Measurements from ENCODE around the gene SCOC.
"Not testable (repeated sequence)": the region's sequence is repeated elsewhere in the genome, so short reads cannot be mapped to it uniquely, and the experiment has no call there.

The SCOC gene

DNA sequence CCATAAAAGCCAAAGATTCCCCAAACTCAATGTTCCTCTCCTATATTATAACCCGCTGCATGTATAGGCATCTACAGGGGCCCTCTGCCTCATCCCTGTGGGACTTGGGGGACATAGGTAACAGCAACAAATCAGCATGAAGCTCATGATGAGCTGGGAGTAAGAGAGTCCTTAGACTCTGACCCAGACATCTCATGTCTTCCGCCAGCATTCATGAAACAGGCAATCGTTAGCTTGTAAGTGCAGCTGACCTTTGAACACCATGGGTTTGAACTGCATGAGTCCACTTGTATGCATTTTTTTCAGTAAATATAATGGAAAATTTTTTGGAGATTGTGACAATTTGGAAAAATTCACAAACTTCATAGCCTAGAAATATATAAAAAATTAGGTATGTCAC lies 10.4 kb upstream of the SCOC start:
- DNase-seq, result no peak

DNA sequence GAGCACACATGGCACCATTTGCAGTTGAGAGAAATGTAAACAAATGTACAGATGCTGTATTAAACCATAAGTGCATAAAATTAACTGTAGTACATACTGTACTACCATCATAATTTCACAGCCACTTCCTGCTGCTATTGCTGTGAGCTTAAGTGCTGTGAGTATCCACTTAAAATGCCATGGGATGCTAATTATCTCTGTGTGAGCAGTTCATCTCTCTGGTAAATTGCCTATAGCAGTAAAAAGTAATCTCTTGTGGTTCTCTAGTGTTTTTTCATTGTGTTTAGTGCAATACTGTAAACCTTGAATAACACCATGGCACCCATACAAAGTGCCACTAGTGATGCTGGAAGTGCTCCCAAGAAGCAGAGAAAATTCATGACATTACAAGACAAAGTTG lies 9.9 kb upstream of the SCOC start:
- no peak for DNase-seq

DNA sequence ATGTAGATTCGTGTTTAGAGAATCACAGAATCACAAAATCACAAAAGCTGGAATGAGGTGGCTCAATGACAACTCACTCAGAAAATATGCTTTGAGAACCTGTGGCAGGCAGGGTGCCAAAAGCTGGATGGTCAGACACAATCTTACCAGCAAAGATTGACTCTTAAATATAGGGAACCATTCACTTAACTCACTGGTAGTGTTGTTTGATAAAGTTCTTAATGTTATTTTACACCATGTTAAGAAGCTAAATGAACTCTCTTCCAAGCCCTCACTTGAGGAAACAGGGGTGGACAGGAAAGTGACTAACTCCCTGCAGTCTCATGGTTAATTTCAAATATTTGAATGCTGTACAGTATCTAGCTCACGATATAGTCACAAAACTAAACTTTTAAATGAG lies 5.7 kb upstream of the SCOC start:
- DNase-seq, result no peak

DNA sequence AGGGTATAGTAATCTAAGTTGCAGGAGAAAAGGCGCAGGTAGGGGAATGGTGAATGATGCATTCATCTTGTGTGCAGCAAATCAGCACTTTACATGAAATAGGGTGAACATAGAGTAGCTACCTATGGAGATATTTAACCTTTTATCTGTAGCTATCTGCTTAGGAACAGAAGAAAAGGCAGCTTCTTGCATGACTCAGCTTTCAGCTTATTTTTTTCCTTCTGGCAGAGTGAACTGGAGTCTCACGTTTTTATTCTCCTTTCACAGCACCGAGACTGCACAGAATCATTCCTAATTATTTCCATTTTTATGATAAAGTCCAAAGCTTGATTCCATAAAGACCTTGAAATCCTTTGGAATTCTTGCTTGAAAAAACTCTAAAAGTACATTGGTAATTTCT lies 4.8 kb upstream of the SCOC start:
- DNase-seq, result no peak

DNA sequence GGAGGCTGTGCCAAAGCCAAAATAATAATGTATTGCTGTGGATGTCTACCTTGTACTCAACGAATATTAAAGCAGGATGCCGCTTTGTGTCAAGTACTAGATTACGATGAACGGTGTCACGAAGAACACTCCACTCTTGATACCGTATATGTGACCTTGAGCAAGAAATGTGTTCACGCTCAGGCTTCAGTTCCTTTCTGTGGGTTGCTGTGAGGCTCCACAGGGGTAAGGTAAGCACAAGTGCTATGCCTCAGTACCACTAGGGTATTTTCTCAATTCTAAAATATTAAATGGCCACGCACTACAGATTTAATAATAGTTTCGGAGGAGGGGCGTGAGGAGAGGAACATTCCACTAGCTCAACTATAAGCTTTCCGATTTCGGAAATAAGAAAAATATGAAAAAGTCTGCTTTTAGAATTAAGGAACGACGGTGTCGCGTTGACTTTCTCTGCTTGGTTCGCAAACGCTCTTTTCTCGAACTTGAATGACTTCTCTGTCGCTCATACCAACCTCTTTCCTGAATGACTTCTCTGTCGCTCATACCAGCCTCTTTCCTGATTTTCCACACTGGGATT lies 607 bp upstream of the SCOC start:
- peak in 2 of 5 experiments; percentile 32 to 77 for DNase-seq

DNA sequence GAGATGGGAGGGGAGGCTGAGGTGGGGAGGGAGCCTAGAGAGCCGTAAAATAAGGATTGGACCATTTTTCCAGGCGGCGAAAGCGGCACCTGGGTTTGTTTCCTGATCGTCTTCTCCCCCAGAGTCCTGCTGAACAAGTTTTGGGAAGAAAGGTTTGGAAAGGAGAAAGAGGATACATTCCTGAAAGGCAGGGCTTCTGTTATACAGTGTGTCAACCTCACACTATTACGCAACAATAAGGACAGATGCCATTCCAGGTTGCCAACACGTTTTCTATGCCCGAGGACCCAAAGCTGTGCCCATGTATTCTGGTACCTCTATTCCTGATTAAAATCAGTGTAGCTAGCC lies 658 bp downstream of the SCOC start:
- no peak for DNase-seq

DNA sequence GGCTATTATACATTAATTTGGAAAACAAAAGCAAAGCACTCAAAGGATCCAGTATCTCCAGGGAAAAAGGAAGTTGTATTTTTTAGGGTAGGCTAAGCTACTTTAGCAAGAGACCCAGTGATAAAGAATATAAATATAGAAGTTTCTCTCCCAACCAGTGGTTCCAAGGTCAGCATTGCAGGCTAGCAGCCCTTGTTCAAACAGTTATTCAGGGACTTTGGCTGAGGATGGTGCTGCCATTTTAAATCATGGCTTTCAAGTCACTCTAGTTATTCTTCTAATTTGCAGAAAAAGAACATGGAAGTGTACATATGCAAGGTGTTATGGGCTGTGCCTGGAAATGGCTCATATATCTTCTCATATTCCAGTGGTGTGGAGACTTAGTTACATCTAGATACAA lies 9.3 kb downstream of the SCOC start:
- no peak for DNase-seq

DNA sequence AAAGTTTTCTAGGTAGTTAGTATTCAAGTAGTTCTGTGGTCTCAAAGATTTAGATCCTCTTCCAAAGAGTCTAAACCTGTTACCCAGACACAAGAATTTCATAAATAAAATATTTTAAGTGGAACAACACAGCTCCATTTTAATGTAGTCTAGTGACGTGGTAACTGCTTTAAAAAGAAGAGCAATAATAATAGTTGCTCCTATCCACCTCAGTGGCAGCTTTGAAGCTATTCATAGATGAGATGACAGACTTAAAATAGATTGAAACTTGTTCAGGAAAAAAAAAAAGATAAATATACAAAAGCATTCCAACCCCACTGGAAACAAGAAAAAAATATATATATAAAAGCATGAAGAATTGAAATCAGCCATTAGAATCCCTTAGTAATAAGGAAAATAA lies 14.6 kb downstream of the SCOC start:
- DNase-seq, result no peak

DNA sequence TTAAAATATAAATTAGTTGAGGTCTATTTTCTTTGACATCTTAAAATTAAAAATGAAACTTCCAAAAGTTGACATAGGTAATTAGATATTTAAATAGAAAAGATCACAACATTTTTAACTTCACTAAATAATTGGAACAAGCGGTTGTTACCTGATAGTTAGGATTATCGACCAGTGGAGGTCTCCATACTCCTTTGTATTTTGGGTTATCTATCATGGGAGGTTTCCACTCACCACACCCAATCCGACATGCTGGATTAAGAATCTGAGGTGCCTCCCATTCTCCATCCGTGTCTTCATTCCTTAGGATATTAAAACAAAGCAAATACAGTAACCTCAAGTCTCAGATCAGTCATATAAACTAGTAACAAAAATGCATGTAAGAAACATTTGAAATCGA lies 22.2 kb downstream of the SCOC start:
- DNase-seq, result no peak

DNA sequence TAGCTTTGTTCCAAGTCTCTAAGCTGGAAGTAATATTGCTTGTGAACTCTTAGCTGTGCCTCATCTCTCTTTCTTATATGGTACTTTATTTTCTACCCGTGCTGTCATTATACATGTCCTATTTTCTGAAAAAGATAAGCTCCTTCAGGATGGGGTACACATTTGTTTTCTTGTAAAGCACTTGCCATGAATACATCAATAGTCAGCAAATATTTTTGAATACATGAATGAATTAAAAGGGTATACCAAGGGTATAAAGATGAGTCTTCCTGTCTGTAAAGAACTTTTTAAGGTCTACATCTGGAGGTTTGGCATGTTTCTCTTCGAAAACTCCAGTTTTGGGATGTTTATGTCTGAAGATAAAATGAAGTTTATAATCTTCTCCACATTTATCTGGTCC lies 26.7 kb downstream of the SCOC start:
- DNase-seq, result no peak

DNA sequence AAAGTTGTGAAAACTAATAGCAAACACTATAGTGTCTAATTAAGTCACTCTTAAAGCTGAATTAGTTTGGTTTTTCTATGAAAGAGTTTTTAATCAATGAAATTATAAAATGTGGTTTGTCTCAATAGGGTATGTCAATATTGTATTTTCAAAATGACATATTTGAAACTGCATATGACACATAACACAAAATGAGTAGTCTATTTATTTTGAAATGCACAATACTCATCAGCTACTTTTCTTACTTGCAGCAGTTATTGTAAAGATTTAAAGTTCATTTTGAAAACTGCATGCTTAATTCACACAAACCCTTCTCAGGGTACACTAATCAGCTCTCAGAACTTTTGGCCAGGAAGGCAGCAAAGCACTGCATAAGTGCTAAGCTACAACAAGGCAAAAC lies 32.8 kb downstream of the SCOC start:
- DNase-seq, result no peak

DNA sequence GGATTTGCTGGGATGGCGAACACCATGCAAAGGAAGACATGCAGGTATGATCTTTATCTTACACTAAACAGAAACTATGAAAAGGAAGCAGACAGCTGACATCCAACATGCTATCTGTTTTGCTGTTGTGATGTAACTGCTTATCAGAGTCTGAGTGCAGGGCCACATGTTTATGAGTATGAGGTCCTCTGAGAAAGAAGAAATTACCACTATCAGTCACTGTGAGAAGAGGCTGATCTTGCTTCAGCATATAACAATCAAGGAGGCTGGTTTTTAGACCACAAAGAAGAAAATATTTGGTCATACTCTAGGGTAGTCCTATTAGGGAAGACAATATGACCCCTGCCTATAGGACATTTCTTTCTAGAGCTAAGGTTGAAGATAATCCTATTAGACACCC lies 35.5 kb downstream of the SCOC start:
- peak in 1 of 5 experiments; percentile 37 for DNase-seq

DNA sequence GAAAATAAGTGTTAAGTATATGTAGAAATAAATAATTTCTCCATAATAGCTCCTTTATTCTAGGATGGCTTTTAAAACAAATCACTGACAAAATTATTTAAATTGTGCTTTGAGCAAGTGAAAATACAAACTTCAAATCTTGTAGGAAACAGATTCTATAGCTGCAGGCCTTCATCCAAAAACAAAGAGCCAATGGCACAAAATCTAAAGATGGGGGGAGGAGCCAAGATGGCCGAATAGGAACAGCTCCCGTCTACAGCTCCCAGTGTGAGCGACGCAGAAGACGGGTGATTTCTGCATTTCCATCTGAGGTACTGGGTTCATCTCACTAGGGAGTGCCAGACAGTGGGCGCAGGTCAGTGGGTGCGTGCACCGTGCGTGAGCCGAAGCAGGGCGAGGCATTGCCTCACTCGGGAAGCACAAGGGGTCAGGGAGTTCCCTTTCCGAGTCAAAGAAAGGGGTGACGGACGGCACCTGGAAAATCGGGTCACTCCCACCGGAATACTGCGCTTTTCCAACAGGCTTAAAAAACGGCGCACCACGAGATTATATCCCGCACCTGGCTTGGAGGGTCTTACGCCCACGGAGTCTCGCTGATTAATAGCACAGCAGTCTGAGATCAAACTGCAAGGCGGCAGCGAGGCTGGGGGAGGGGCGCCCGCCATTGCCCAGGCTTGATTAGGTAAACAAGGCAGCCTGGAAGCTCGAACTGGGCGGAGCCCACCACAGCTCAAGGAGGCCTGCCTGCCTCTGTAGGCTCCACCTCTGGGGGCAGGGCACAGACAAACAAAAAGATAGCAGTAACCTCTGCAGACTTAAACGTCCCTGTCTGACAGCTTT lies 39.9 kb downstream of the SCOC start:
- DNase-seq, result not testable (repeated sequence)

DNA sequence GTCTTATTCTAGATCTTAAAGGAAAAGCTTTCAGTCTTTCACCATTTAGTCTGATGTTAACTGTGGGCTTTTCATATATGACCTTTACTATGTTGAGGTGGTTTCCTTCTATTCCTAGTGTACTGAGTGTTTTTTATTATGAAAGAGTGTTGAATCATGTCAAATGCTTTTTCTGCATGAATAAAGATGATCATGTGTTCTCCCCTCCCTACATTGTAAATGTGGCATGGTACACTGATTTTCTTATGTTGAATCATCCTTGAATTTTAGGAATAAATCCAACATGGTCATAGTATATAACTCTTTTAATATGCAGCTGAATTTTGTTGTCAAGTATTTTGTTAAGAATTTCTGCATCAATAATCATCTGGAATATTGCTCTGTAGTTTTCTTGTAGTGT lies 49.7 kb downstream of the SCOC start:
- DNase-seq, result no peak

DNA sequence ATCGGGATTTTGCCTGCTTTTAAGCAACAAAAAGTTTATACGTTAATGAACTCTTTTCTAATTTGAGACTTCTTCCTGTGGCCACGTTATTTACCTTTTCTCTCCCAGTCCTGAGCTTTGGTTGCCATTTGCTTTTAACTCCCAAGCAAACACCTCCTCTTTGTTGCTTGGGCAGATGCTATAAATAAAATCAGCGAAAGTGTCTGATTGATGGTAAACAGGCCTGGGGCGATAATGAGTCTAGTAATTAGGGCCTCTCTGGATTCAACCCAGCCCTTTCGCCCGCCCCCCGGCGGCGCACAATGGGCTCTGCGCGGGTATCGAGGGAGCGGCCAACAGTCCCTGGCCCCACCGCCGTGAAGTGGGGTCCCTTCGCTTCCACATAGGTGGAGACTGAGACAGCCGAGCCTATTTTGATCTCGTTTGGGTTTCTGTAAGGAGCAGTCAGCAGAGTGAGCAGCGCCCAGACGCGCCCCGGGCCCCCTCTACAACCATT lies 53.2 kb downstream of the SCOC start:
- DNase-seq, result no peak

DNA sequence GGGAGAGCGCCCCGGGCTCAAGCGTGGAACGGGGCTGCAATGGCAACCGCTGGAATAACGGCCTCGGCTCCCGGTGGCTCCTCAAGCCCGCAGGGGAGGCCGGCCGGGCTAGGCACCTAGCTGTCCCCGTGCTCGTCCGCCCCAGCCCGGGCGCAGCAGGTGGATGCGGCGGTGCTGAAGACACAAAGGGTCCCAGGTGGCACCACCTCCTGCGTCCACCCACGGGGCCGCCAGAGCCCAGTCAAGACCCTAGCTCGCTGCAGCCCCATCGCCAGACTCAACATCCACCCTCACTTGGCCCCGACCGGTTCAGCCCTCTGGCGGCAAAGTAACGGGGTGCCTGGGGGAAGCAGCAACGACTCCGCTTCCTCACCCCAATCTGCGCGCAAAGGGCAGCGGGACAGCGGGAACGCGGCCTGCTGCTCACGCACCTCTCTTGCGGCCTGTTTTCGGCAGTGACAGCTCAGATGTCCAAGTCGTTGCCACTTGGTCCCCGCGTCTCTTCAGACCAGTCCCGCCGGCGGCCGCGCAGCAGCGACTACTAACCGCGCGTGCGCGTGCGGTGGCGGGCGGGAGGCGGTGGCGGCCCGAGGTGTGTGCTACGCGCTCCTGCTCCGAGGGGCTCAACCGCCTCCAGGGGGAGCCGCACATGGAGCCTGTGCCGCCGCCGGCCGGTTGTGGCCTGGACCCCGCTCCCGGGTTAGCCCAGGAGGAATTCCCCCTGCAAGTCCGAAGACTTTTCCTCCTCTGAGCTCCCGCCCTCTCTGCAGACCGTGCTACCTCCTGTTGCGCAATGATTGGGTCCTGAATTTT lies 53.9 kb downstream of the SCOC start, which contains the start of gene CLGN:
CLGN (minus strand) TSS at position 543 of the 813 bp plus-strand sequence. CDS start 14,570 bp downstream, outside the sequence.
- peak in 4 of 5 experiments; percentile 6 to 59 (median 10) for DNase-seq

DNA sequence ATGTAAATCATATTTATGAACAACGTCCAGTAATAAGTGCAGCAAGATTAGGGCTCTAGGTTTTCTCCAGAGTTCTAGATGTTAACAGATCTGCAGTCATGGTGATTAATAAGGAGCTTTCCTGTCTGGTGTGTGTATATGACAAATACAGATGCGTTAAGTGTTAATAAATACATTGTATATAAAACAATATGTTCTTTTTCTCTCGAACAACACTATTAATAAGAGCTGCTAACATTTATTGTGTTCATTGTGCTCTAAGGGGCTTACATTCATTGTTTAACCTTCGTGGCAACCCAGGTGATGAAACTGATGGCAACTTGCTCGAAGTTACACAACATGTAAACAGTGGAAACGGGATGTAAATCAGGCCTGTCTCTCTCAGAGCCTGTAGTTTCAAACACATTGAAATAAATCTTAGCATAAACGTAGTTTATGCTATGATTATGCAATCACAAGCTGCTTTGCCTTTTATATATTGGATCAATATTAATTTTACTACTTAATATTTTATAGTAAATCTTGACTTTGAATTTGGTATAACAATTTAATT lies 54.5 kb downstream of the SCOC start:
- no peak for DNase-seq
